Measurements from ENCODE around the gene OSBPL3. TPM values are rescaled to one million over a fixed set of nuclear protein-coding genes. Genes with fewer than 3 reads are reported as not detected.

The OSBPL3 gene
- total and polyA plus RNA-seq, 12 donors = 1.1 to 8.4 (median 3.1) TPM

- DNase-seq = no peak
- Histone ChIP-seq H3K4me3 (no peak overlapping the region), H3K4me1 (replicated peaks in 1 of 2) (no peaks in the 10 kb centered on the region), H3K36me3 (replicated peaks in 1 of 2) (no peaks in the 10 kb centered on the region), H3K9me3 (replicated peaks in 1 of 3) (no peaks in the 10 kb centered on the region), H3K27ac (no peak overlapping the region), H3K27me3 (no peaks in the 10 kb centered on the region)
- TF ChIP-seq CTCF (IDR thresholded peaks at IDR 0.05) (no peak), POLR2A (IDR thresholded peaks at IDR 0.05) (no peak)
- intact Hi-C loops (cut with DNase I) = no loop called here
- WGBS, 4 donors = 87 to 96% (median 90%) methylated on average over 1 of the region's 1 CpG
Measured at GRCh38 chr7:24966802-24967201, 13.2 kb downstream of the OSBPL3 start.

GRCh38 chr7:24965831-24966708 is 13.9 kb downstream of the OSBPL3 start:
- no peaks in the 10 kb centered on the region for H3K9me3 ChIP-seq (replicated peaks in 1 of 3)
- H3K27ac ChIP-seq = no peak overlapping the region
- no peaks in the 10 kb centered on the region for H3K4me1 ChIP-seq (replicated peaks in 1 of 2)
- H3K4me3 ChIP-seq = no peak overlapping the region
- TF ChIP-seq POLR2A (IDR thresholded peaks at IDR 0.05) = no peak
- no peak for TF ChIP-seq CTCF (IDR thresholded peaks at IDR 0.05)
- H3K36me3 ChIP-seq (replicated peaks in 1 of 2) = no peaks in the 10 kb centered on the region
- intact Hi-C loops (cut with DNase I) = no loop called here
- no peaks in the 10 kb centered on the region for H3K27me3 ChIP-seq
- no peak for DNase-seq
- 62 to 74% (median 68%) methylated on average over 8 of the region's 8 CpGs for WGBS, 4 donors

- 81 to 89% (median 85%) methylated on average over 2 of the region's 2 CpGs for WGBS, 4 donors
Measured at GRCh38 chr7:24964191-24964590, 15.8 kb downstream of the OSBPL3 start.

GRCh38 chr7:24963218-24963617 is 16.8 kb downstream of the OSBPL3 start:
- H3K27ac ChIP-seq = peak overlapping the region in 2 of 5 donors; percentile 21 to 62
- no peaks in the 10 kb centered on the region for H3K27me3 ChIP-seq
- no peak overlapping the region for H3K4me3 ChIP-seq
- 76 to 94% (median 78%) methylated on average over 2 of the region's 2 CpGs for WGBS, 4 donors
- H3K36me3 ChIP-seq (replicated peaks in 1 of 2) = no peaks in the 10 kb centered on the region
- DNase-seq = peak; percentile 31 to 69 (median 52)
- H3K9me3 ChIP-seq (replicated peaks in 1 of 3) = no peaks in the 10 kb centered on the region
- no peaks in the 10 kb centered on the region for H3K4me1 ChIP-seq (replicated peaks in 1 of 2)
- intact Hi-C loops (cut with DNase I) = no loop called here
- no peak for TF ChIP-seq POLR2A (IDR thresholded peaks at IDR 0.05)
- TF ChIP-seq CTCF (IDR thresholded peaks at IDR 0.05) = no peak

More at GRCh38 chr7:24964191-24964590, 15.8 kb downstream of the OSBPL3 start:
- Histone ChIP-seq H3K4me3 (no peak overlapping the region), H3K4me1 (replicated peaks in 1 of 2) (no peaks in the 10 kb centered on the region), H3K9me3 (replicated peaks in 1 of 3) (no peaks in the 10 kb centered on the region), H3K27me3 (no peaks in the 10 kb centered on the region), H3K27ac (no peak overlapping the region), H3K36me3 (replicated peaks in 1 of 2) (no peaks in the 10 kb centered on the region)
- intact Hi-C loops (cut with DNase I) = no loop called here
- no peak for DNase-seq
- TF ChIP-seq CTCF (IDR thresholded peaks at IDR 0.05) = no peak
- no peak for TF ChIP-seq POLR2A (IDR thresholded peaks at IDR 0.05)
